HEK293 (cell line): ENCODE data around the gene TCEAL5.

Experiments used
- CTCF ChIA-PET: fragments of 350-600 bp; formaldehyde crosslinking; extraction: SDS; loops from one replicate; lab custom pipeline; 2021; ENCODE audit warnings: antibody characterized with exemption; lab: Yijun Ruan, JAX
- POLR2A ChIA-PET: fragments of 300-600 bp; formaldehyde crosslinking; extraction: SDS; loops from one replicate; lab custom pipeline; 2020; ENCODE audit warnings: antibody characterized with exemption, inconsistent platforms; lab: Yijun Ruan, JAX
- H3K27ac ChIP-seq: fragments of 200-500 bp; sonication (Bioruptor generic); 2 replicates; pipeline ENCODE4 v1.5.1; 2014; ENCODE audit warnings: low read depth, low read length, control low read depth, inconsistent platforms; ENCODE audit errors: extremely low read depth
- H3K36me3 ChIP-seq, 2 experiments: fragments of 200-500 bp in 1 of 2; sonication (Bioruptor generic) in 1 of 2; 1 replicate in 1 of 2; 2 replicates in 1 of 2; pipeline ENCODE4 v1.5.1; 2014 to 2017; ENCODE audit warnings: inconsistent platforms in 2 of 2, low read length in 2 of 2; ENCODE audit not compliant: control insufficient read depth in 2 of 2, insufficient read depth in 1 of 2
- H3K4me1 ChIP-seq: fragments of 200-500 bp; sonication (Bioruptor generic); 2 replicates; pipeline ENCODE4 v1.5.1; 2014; ENCODE audit warnings: mild to moderate bottlenecking, low read length, inconsistent platforms; ENCODE audit not compliant: control insufficient read depth, insufficient read depth
- H3K4me3 ChIP-seq: 2 replicates; pipeline ENCODE4 v1.5.1; 2011; ENCODE audit warnings: low read depth, mild to moderate bottlenecking, control low read depth, low read length, moderate library complexity
- H3K9me3 ChIP-seq: fragments of 200-500 bp; sonication (Bioruptor generic); 2 replicates; pipeline ENCODE4 v1.5.1; 2014; ENCODE audit warnings: low read depth, low read length, inconsistent platforms; ENCODE audit not compliant: control insufficient read depth, insufficient read depth
- EGR2 ChIP-seq: fragments of 450-650 bp; formaldehyde crosslinking; IDR thresholded peaks from 2 replicates; pipeline ENCODE4 v1.5.1; 2016; ENCODE audit warnings: low read depth, missing biosample characterization, missing genetic modification characterization
- FEZF1 ChIP-seq: fragments of 450-650 bp; formaldehyde crosslinking; IDR thresholded peaks from 2 replicates; pipeline ENCODE4 v1.5.1; 2016; ENCODE audit warnings: missing biosample characterization, missing genetic modification characterization
- HOXC10 ChIP-seq: sonication (generic); formaldehyde crosslinking; IDR thresholded peaks from 2 replicates; pipeline ENCODE4 v1.8.1; 2023; ENCODE audit warnings: mild to moderate bottlenecking, missing genetic modification reagents
- MEIS1 ChIP-seq: sonication (generic); formaldehyde crosslinking; IDR thresholded peaks from 2 replicates; pipeline ENCODE4 v1.8.1; 2022; ENCODE audit warnings: missing genetic modification reagents, mild to moderate bottlenecking, borderline replicate concordance
- ZBTB8A ChIP-seq: fragments of 450-650 bp; formaldehyde crosslinking; IDR thresholded peaks from 2 replicates; pipeline ENCODE4 v1.5.1; 2016; ENCODE audit warnings: missing biosample characterization, missing genetic modification characterization
- ZFP3 ChIP-seq: fragments of 450-650 bp; formaldehyde crosslinking; IDR thresholded peaks from 2 replicates; pipeline ENCODE4 v1.5.1; 2016; ENCODE audit warnings: low read depth, missing biosample characterization, missing genetic modification characterization
- ZNF16 ChIP-seq: fragments of 450-650 bp; formaldehyde crosslinking; IDR thresholded peaks from 2 replicates; pipeline ENCODE4 v1.5.1; 2016; ENCODE audit warnings: low read depth, missing biosample characterization, missing genetic modification characterization
- ZNF239 ChIP-seq: fragments of 450-650 bp; formaldehyde crosslinking; IDR thresholded peaks from 2 replicates; pipeline ENCODE4 v1.5.1; 2016; ENCODE audit warnings: missing biosample characterization, missing genetic modification characterization
- ZNF37A ChIP-seq: fragments of 450-650 bp; IDR thresholded peaks from 2 replicates; pipeline ENCODE4 v1.5.1; 2018; ENCODE audit warnings: missing biosample characterization, missing genetic modification characterization
- ZNF391 ChIP-seq: fragments of 450-650 bp; formaldehyde crosslinking; IDR thresholded peaks from 2 replicates; pipeline ENCODE4 v1.5.1; 2016; ENCODE audit warnings: low read depth, missing biosample characterization, missing genetic modification characterization, borderline replicate concordance
- ZNF433 ChIP-seq: fragments of 450-650 bp; formaldehyde crosslinking; IDR thresholded peaks from 2 replicates; pipeline ENCODE4 v1.5.1; 2016; ENCODE audit warnings: missing biosample characterization, missing genetic modification characterization, low read depth
- ZNF600 ChIP-seq: fragments of 450-650 bp; formaldehyde crosslinking; IDR thresholded peaks from 2 replicates; pipeline ENCODE4 v1.5.1; 2016; ENCODE audit warnings: missing biosample characterization, missing genetic modification characterization
- ZSCAN16 ChIP-seq: fragments of 450-650 bp; formaldehyde crosslinking; IDR thresholded peaks from 2 replicates; pipeline ENCODE4 v1.5.1; 2016; ENCODE audit warnings: missing biosample characterization, missing genetic modification characterization
- ZSCAN23 ChIP-seq: fragments of 450-650 bp; formaldehyde crosslinking; IDR thresholded peaks from 2 replicates; pipeline ENCODE4 v1.5.1; 2016; ENCODE audit warnings: missing biosample characterization, missing genetic modification characterization
- TF ChIP-seq, protein P1 (sequence below): fragments of 450-650 bp; IDR thresholded peaks from 2 replicates; pipeline ENCODE4 v1.5.1; 2018; ENCODE audit warnings: missing biosample characterization, missing genetic modification characterization
- TF ChIP-seq, protein P2 (sequence below): fragments of 450-650 bp; formaldehyde crosslinking; IDR thresholded peaks from 2 replicates; pipeline ENCODE4 v1.5.1; 2016; ENCODE audit warnings: missing biosample characterization, missing genetic modification characterization
- TF ChIP-seq, protein P3 (sequence below): fragments of 450-650 bp; formaldehyde crosslinking; IDR thresholded peaks from 2 replicates; pipeline ENCODE4 v1.5.1; 2016; ENCODE audit warnings: missing biosample characterization, missing genetic modification characterization, borderline replicate concordance
- TF ChIP-seq, protein P4 (sequence below): fragments of 450-650 bp; formaldehyde crosslinking; IDR thresholded peaks from 2 replicates; pipeline ENCODE4 v1.5.1; 2016; ENCODE audit warnings: missing biosample characterization, missing genetic modification characterization

The TCEAL5 gene

DNA sequence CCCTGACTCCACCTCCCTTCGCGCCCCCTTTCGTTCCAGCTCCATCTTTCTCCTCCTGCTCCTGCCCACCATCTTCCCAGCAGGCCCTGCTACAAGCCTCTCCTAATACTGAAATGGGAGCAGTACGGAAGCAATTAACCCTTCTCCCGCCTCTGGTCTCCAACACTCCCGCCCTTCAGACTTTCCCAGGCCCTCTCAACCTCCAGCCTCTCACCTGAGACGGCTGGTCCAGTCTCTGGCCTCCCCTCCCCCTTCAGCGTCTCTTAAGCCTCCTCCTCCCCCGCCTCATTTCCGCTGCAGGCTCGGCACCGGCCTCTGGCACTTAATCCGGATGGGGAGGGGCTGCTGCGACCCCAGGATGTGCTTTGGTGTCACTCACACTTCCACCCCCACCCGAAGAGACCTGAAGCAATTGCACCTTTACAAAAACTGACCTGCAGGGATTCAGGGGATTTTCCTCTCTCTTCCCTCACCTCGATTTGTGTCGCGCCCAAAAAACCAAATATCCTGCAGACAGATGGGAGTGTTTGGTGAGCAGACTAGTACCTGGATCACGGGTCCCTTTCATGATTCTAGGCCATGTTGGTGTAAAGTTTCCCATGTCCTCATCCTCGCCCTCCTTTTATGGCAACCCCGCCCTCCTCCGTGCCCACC is 22.3 kb downstream of the TCEAL5 start (continued):
- TF ChIP-seq, protein P1, sequence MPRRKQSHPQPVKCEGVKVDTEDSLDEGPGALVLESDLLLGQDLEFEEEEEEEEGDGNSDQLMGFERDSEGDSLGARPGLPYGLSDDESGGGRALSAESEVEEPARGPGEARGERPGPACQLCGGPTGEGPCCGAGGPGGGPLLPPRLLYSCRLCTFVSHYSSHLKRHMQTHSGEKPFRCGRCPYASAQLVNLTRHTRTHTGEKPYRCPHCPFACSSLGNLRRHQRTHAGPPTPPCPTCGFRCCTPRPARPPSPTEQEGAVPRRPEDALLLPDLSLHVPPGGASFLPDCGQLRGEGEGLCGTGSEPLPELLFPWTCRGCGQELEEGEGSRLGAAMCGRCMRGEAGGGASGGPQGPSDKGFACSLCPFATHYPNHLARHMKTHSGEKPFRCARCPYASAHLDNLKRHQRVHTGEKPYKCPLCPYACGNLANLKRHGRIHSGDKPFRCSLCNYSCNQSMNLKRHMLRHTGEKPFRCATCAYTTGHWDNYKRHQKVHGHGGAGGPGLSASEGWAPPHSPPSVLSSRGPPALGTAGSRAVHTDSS (tag by site-specific recombination): no peak
- TF ChIP-seq, protein P2, sequence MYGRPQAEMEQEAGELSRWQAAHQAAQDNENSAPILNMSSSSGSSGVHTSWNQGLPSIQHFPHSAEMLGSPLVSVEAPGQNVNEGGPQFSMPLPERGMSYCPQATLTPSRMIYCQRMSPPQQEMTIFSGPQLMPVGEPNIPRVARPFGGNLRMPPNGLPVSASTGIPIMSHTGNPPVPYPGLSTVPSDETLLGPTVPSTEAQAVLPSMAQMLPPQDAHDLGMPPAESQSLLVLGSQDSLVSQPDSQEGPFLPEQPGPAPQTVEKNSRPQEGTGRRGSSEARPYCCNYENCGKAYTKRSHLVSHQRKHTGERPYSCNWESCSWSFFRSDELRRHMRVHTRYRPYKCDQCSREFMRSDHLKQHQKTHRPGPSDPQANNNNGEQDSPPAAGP (tag by site-specific recombination): no peak
- TF ChIP-seq, protein P3, sequence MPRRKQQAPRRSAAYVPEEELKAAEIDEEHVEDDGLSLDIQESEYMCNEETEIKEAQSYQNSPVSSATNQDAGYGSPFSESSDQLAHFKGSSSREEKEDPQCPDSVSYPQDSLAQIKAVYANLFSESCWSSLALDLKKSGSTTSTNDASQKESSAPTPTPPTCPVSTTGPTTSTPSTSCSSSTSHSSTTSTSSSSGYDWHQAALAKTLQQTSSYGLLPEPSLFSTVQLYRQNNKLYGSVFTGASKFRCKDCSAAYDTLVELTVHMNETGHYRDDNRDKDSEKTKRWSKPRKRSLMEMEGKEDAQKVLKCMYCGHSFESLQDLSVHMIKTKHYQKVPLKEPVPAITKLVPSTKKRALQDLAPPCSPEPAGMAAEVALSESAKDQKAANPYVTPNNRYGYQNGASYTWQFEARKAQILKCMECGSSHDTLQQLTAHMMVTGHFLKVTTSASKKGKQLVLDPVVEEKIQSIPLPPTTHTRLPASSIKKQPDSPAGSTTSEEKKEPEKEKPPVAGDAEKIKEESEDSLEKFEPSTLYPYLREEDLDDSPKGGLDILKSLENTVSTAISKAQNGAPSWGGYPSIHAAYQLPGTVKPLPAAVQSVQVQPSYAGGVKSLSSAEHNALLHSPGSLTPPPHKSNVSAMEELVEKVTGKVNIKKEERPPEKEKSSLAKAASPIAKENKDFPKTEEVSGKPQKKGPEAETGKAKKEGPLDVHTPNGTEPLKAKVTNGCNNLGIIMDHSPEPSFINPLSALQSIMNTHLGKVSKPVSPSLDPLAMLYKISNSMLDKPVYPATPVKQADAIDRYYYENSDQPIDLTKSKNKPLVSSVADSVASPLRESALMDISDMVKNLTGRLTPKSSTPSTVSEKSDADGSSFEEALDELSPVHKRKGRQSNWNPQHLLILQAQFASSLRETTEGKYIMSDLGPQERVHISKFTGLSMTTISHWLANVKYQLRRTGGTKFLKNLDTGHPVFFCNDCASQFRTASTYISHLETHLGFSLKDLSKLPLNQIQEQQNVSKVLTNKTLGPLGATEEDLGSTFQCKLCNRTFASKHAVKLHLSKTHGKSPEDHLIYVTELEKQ (tag by site-specific recombination): no peak
- TF ChIP-seq ZSCAN16 (tag by site-specific recombination): 0 out of 2 replicates have a peak, but pooled peaks have one; percentile 7
- TF ChIP-seq, protein P4, sequence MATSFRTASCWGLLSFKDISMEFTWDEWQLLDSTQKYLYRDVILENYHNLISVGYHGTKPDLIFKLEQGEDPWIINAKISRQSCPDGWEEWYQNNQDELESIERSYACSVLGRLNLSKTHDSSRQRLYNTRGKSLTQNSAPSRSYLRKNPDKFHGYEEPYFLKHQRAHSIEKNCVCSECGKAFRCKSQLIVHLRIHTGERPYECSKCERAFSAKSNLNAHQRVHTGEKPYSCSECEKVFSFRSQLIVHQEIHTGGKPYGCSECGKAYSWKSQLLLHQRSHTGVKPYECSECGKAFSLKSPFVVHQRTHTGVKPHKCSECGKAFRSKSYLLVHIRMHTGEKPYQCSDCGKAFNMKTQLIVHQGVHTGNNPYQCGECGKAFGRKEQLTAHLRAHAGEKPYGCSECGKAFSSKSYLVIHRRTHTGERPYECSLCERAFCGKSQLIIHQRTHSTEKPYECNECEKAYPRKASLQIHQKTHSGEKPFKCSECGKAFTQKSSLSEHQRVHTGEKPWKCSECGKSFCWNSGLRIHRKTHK (tag by site-specific recombination): no peak

DNA sequence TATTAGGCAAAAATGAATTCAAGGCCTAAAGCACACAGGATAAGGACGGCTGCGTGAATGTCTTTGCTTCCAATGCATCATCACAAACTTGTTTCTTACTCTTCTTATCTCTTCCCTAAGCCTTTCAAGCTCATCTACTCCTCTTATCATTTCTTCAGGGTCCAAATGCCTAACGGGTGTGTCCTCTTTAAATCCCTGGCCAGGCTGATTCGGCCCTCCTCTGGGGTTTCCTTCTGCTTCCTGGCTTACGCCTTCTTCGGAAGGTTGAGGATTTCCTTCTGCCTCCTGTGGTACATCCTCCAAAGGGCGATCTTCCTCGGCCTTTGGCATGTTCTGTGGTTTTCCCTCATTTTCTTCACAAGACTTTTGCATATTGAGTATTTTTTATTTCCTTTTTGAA is 22.9 kb downstream of the TCEAL5 start:
- peak overlapping the region; percentile 65; the same call in 1 of the 2 replicates for H3K27ac ChIP-seq
- peaks cover 0 to 16% of the 10 kb centered on the region in 2 experiments; a peak in 1 of 3 replicates for H3K36me3 ChIP-seq
- H3K9me3 ChIP-seq: no peaks in the 10 kb centered on the region
- no peak overlapping the region; the same call in 1 of the 2 replicates for H3K4me3 ChIP-seq
- ChIA-PET POLR2A (no interaction called here), CTCF (no interaction called here)
- H3K4me1 ChIP-seq: no peaks in the 10 kb centered on the region
- TF ChIP-seq ZNF37A (tag by site-specific recombination): no peak
- TF ChIP-seq ZNF600 (tag by site-specific recombination): no peak
- no peak for TF ChIP-seq ZNF16 (tag by site-specific recombination)
- no peak for TF ChIP-seq ZNF433 (tag by site-specific recombination)
- no peak for TF ChIP-seq EGR2 (tag by site-specific recombination)
- TF ChIP-seq, protein P1 (tag by site-specific recombination): no peak
- no peak for TF ChIP-seq ZNF239 (tag by site-specific recombination)
- TF ChIP-seq HOXC10: no peak
- no peak for TF ChIP-seq MEIS1
- no peak for TF ChIP-seq ZSCAN23 (tag by site-specific recombination)
- no peak for TF ChIP-seq ZNF391 (tag by site-specific recombination)
- TF ChIP-seq ZFP3 (tag by site-specific recombination): no peak
- no peak for TF ChIP-seq FEZF1 (tag by site-specific recombination)
- no peak for TF ChIP-seq ZBTB8A (tag by site-specific recombination)
